Measurements from ENCODE around the gene SERPINA10.

GRCh38 chr14:94306047-94306978 lies 13.2 kb upstream of the SERPINA10 start:
- no peak for TF ChIP-seq RNF219 (CRISPR knock-in tag; IDR thresholded peaks at IDR 0.05)
- TF ChIP-seq CTCF (CRISPR knock-in tag; IDR thresholded peaks at IDR 0.05): no peak
- no peak for TF ChIP-seq AHDC1 (CRISPR knock-in tag; IDR thresholded peaks at IDR 0.05; ENCODE audit: borderline replicate concordance)
- TF ChIP-seq ATF7-NPFF (CRISPR knock-in tag; IDR thresholded peaks at IDR 0.05; ENCODE audit: low read depth): no peak
- TF ChIP-seq EZH2 (conservative IDR thresholded peaks at IDR 0.05; ENCODE audit: low read depth, low read length): no peak
- TF ChIP-seq PRPF4 (IDR thresholded peaks at IDR 0.05; ENCODE audit: low read depth, low read length, poor library complexity, severe bottlenecking): no peak
- TF ChIP-seq ZFP41 (CRISPR knock-in tag; IDR thresholded peaks at IDR 0.05; ENCODE audit: borderline replicate concordance): no peak

Measured in HepG2 (cell line).